Adipocyte (in vitro differentiated cells): ENCODE measurements around the gene TMEM131.
"Not testable (repeated sequence)": the region's sequence is repeated elsewhere in the genome, so short reads cannot be mapped to it uniquely, and the experiment has no call there.

Source experiments
- DNase-seq: peaks from one replicate; pipeline ENCODE4 v3.0.0-alpha.2; 2015; ENCODE audit warnings: low read depth
- H3K27me3 ChIP-seq: replicated peaks from 2 replicates; pipeline ENCODE4 v1.7.0; 2013; ENCODE audit warnings: mild to moderate bottlenecking, low read length, moderate library complexity; ENCODE audit not compliant: control insufficient read depth, insufficient read depth
- H3K36me3 ChIP-seq: 2 replicates; pipeline ENCODE4 v1.7.0; 2013; ENCODE audit warnings: low read length, mild to moderate bottlenecking, moderate library complexity; ENCODE audit not compliant: control insufficient read depth, insufficient read depth, severe bottlenecking
- H3K4me1 ChIP-seq: 2 replicates; pipeline ENCODE4 v1.7.0; 2013; ENCODE audit warnings: mild to moderate bottlenecking, low read length, moderate library complexity; ENCODE audit not compliant: control insufficient read depth, insufficient read depth
- H3K4me3 ChIP-seq: 2 replicates; pipeline ENCODE4 v1.7.0; 2013; ENCODE audit warnings: mild to moderate bottlenecking, low read length, moderate library complexity
- H3K9ac ChIP-seq: 2 replicates; pipeline ENCODE4 v1.7.0; 2013; ENCODE audit warnings: mild to moderate bottlenecking, low read length, moderate library complexity
- H3K9me3 ChIP-seq: 2 replicates; pipeline ENCODE4 v1.7.0; 2013; ENCODE audit warnings: mild to moderate bottlenecking, low read length, moderate library complexity; ENCODE audit not compliant: control insufficient read depth

The TMEM131 gene

DNA sequence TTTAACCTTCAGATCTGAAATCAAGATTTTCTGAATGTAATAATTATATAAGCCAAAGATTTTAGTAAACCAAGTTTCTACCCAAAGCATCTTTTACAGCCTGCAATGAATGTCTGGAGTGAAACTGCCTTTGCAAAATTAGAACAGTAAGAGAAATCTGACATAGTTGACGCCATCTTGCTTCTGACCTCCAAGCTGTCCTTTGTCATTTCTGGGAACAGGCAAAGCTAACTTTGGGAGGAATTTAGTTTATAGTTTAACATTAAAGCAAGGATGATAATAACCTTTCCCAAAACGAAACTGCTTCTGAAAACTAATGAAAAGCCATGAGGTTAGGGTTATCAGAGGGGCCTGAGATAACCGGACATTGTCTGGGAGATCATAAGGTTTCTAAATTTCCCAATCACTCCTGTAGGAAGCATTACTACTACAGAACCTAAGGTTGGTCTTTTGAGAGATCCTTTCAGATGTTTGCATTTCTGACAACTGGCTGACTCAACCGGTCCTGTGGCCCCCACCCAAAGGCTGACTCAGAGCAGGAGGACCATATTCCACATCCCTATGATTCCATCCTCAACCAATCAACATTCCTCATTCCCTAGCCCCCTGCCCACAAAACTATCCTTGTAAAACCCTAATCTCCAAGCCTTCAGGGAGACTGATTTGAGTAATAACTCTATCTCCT lies 124.5 kb downstream of the TMEM131 start:
- Histone ChIP-seq H3K27me3 (no peaks in the 10 kb centered on the region), H3K36me3 (no peaks in the 10 kb centered on the region), H3K9ac (peak overlapping the region; percentile 18), H3K4me3 (no peak overlapping the region), H3K9me3 (no peaks in the 10 kb centered on the region), H3K4me1 (peaks cover 30% of the 10 kb centered on the region)
- peak; percentile 57 for DNase-seq

- DNase-seq, result peak; percentile 94
- no peaks in the 10 kb centered on the region for H3K9me3 ChIP-seq
Measured at GRCh38 chr2:97870396-97870843, 125.3 kb downstream of the TMEM131 start.

DNA sequence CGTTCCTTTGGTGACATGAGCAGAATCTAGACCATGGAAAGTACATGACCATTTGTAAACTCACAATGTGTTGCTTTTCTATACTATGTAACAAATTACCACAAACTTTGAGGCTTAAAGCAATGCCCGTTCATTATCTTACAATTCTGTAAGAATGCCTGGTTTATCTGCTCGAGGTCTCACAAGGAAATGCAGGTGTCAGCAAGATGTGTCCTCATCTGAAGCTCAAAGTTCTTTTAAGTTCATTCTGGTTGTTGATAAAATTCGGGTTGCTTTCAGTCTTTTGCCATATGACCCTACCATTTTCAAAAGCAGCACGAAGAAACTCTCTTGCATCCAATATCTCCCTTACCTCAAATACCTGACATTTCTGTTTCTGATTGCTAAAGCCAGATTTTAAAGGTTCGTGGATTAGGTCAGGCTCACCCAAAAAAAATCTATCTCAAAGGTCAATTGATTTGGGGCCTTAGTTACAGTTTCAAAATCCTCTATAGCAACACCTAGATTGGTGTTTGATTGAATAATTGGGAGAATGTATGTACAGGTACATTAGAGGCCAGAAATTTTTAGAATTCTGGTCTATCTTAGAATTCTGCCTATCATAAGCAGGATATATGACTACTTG lies 125.9 kb downstream of the TMEM131 start:
- Histone ChIP-seq H3K9ac (peak overlapping the region; percentile 22), H3K36me3 (no peaks in the 10 kb centered on the region), H3K4me1 (peaks cover 30% of the 10 kb centered on the region), H3K4me3 (peak overlapping the region; percentile 45), H3K9me3 (no peaks in the 10 kb centered on the region), H3K27me3 (no peaks in the 10 kb centered on the region)
- DNase-seq, result no peak

More at GRCh38 chr2:97870396-97870843, 125.3 kb downstream of the TMEM131 start:
- Histone ChIP-seq H3K36me3 (no peaks in the 10 kb centered on the region), H3K9ac (peak overlapping the region; percentile 22), H3K4me3 (peak overlapping the region; percentile 45), H3K4me1 (peaks cover 30% of the 10 kb centered on the region), H3K27me3 (no peaks in the 10 kb centered on the region)

- Histone ChIP-seq H3K4me3 (no peak overlapping the region), H3K27me3 (no peaks in the 10 kb centered on the region)
- peak; percentile 84 for DNase-seq
Measured at GRCh38 chr2:97868986-97869721, 126.6 kb downstream of the TMEM131 start.

DNA sequence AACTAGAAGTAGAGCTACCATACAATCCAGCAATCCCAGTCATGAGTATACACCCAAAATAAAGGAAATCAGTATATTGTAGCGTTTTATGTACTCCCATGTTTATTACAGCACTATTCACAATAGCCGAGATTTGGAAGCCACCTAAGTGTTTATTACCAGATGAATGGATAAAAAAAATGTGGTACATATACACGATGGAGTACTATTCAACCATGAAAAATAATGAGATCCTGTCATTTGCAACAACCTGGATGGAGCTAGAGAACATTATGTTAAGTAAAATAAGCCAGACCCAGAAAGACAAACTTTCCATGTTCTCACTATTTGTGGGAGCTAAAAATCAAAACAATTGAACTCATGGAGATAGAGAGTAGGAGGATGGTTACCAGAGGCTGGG lies 131.9 kb downstream of the TMEM131 start:
- H3K4me3 ChIP-seq, result no peak overlapping the region
- H3K9ac ChIP-seq, result no peak overlapping the region
- H3K27me3 ChIP-seq, result no peaks in the 10 kb centered on the region
- peaks cover 12% of the 10 kb centered on the region for H3K36me3 ChIP-seq
- peaks cover 5% of the 10 kb centered on the region for H3K4me1 ChIP-seq
- H3K9me3 ChIP-seq, result no peaks in the 10 kb centered on the region
- DNase-seq, result no peak

More at GRCh38 chr2:97868986-97869721, 126.6 kb downstream of the TMEM131 start:
- Histone ChIP-seq H3K9me3 (no peaks in the 10 kb centered on the region), H3K9ac (peak overlapping the region; percentile 22), H3K4me1 (peaks cover 30% of the 10 kb centered on the region), H3K36me3 (no peaks in the 10 kb centered on the region)

GRCh38 chr2:97861177-97861576 lies 134.6 kb downstream of the TMEM131 start:
- no peak overlapping the region for H3K4me3 ChIP-seq
- H3K9ac ChIP-seq, result no peak overlapping the region
- DNase-seq, result no peak
- no peaks in the 10 kb centered on the region for H3K27me3 ChIP-seq
- H3K4me1 ChIP-seq, result no peaks in the 10 kb centered on the region
- H3K9me3 ChIP-seq, result no peaks in the 10 kb centered on the region
- peaks cover 16% of the 10 kb centered on the region for H3K36me3 ChIP-seq

GRCh38 chr2:97858442-97858841 lies 137.3 kb downstream of the TMEM131 start:
- H3K36me3 ChIP-seq, result peaks cover 16% of the 10 kb centered on the region
- DNase-seq, result no peak
- H3K9me3 ChIP-seq, result no peaks in the 10 kb centered on the region
- no peak overlapping the region for H3K4me3 ChIP-seq
- no peaks in the 10 kb centered on the region for H3K27me3 ChIP-seq
- H3K9ac ChIP-seq, result no peak overlapping the region
- no peaks in the 10 kb centered on the region for H3K4me1 ChIP-seq

GRCh38 chr2:97857553-97857952 lies 138.2 kb downstream of the TMEM131 start:
- H3K36me3 ChIP-seq, result peaks cover 16% of the 10 kb centered on the region
- H3K27me3 ChIP-seq, result no peaks in the 10 kb centered on the region
- DNase-seq, result no peak
- no peak overlapping the region for H3K4me3 ChIP-seq
- H3K4me1 ChIP-seq, result no peaks in the 10 kb centered on the region
- H3K9me3 ChIP-seq, result no peaks in the 10 kb centered on the region
- no peak overlapping the region for H3K9ac ChIP-seq

GRCh38 chr2:97853057-97853456 lies 142.7 kb downstream of the TMEM131 start:
- H3K36me3 ChIP-seq, H3K9me3 ChIP-seq, DNase-seq, H3K4me1 ChIP-seq, H3K9ac ChIP-seq, H3K27me3 ChIP-seq, H3K4me3 ChIP-seq: not testable (repeated sequence)

DNA sequence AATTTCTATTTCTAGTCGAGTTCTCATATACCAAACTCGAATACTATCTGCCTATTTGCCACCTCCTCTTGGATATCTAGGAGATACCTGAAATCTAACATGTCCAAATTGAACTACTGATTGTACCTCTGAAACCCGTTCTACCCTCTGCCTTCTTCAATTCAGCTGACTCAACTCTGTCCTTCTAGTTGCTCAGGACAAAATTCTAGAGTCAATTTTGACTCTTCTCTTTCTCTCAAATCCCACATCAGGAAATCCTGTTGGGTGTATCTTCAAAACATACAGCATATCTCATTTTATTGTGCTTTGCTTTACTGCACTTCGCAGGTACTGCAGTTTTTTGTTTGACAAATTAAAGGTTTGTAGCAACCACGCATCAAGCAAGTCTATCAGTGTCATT lies 144.6 kb downstream of the TMEM131 start:
- H3K36me3 ChIP-seq, result no peaks in the 10 kb centered on the region
- no peak overlapping the region for H3K9ac ChIP-seq
- H3K9me3 ChIP-seq, result no peaks in the 10 kb centered on the region
- DNase-seq, result no peak
- no peaks in the 10 kb centered on the region for H3K27me3 ChIP-seq
- no peaks in the 10 kb centered on the region for H3K4me1 ChIP-seq
- H3K4me3 ChIP-seq, result no peak overlapping the region

- Histone ChIP-seq H3K4me1 (no peaks in the 10 kb centered on the region), H3K4me3 (no peak overlapping the region), H3K36me3 (no peaks in the 10 kb centered on the region), H3K27me3 (no peaks in the 10 kb centered on the region), H3K9ac (no peak overlapping the region), H3K9me3 (no peaks in the 10 kb centered on the region)
- peak; percentile 36 for DNase-seq
Measured at GRCh38 chr2:97849881-97850528, 145.7 kb downstream of the TMEM131 start.
